ENCODE measurements around the gene TECTB.
"Not testable (repeated sequence)": the region's sequence is repeated elsewhere in the genome, so short reads cannot be mapped to it uniquely, and the experiment has no call there.

The TECTB gene

DNA sequence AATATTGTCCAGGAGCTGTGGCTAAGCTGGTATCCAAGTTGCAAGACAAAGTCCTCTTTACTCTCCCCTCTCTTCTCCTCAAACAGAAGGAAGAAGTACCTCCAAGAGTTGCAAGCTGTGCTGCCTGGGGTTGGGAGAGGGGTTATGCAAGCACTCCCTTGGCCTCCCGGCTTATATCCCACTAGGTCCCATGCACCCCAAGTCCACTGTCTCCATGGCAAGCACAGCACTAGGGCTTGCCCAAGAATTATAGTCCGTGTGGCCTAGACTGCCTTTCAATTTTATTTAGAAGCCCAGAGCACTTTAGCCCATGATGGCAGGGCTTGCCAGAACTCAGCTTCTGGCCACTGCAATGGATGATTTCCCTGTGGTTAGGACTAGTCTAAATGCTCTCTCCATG is 40.4 kb upstream of the TECTB start:
- no peak for TF ChIP-seq ZFX (IDR thresholded peaks at IDR 0.05)
- TF ChIP-seq, protein P1, sequence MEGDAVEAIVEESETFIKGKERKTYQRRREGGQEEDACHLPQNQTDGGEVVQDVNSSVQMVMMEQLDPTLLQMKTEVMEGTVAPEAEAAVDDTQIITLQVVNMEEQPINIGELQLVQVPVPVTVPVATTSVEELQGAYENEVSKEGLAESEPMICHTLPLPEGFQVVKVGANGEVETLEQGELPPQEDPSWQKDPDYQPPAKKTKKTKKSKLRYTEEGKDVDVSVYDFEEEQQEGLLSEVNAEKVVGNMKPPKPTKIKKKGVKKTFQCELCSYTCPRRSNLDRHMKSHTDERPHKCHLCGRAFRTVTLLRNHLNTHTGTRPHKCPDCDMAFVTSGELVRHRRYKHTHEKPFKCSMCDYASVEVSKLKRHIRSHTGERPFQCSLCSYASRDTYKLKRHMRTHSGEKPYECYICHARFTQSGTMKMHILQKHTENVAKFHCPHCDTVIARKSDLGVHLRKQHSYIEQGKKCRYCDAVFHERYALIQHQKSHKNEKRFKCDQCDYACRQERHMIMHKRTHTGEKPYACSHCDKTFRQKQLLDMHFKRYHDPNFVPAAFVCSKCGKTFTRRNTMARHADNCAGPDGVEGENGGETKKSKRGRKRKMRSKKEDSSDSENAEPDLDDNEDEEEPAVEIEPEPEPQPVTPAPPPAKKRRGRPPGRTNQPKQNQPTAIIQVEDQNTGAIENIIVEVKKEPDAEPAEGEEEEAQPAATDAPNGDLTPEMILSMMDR (conservative IDR thresholded peaks at IDR 0.05), result no peak
- H3K27ac ChIP-seq, result no peak overlapping the region

DNA sequence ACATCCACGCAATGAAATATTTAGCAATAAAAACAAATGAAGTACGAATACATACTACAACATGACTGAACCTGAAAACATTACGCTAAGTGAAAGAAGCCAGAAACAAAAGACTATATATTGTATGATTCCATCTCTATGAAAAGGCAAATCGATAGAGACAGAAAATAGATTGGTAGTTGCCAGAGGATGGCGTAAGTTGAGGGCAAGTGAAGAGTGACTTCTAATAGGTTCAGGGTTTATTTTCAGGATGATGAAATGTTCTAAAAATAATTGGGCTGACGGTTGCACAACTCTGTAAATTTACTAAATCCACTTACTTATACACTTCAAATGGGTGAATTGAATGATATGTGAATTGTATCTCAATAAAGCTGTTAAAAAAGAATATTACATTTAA is 39.5 kb upstream of the TECTB start:
- H3K27ac ChIP-seq, result no peak overlapping the region
- no peak for TF ChIP-seq ZFX (IDR thresholded peaks at IDR 0.05)
- TF ChIP-seq, protein P1 (conservative IDR thresholded peaks at IDR 0.05), result no peak

DNA sequence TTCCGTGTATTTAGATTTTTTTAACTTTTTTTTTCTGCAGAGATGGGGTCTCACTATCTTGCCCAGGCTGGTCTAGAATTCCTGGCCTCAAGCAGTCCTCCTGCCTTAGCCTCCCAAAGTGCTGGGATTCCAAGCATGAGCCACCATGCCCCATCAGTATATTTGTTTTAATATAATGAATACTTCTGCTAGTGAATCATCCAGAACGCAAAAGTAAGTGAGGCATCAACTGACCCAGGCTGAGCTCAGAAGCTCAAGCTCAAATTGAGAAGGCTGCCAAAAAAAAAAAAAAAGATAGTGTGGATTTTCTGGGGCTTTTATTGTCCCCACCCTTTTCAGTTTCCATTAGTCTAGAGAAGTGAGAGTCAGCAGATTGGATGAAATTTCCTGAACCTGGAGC is 39.0 kb upstream of the TECTB start:
- no peak overlapping the region for H3K27ac ChIP-seq
- TF ChIP-seq ZFX (IDR thresholded peaks at IDR 0.05), result no peak
- TF ChIP-seq, protein P1 (conservative IDR thresholded peaks at IDR 0.05), result no peak

DNA sequence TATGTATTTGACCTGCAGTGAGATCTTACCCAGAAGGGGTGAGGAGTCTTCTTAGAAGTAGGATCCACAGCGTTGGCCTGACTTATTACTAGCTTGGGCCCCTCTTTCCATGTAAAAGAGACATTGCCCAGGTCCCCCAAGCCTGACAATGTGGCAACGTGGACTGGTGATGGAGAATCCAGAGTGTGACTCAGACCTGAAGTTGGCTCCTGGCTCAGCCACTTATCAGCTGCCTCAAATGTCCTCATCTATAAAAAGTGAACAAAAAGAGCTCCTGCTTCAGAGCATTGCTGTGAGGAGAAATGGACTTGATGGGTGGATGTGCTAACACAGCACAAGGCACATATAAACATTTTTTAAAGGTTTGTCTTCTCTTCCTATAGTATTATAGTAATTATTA is 35.4 kb upstream of the TECTB start:
- H3K27ac ChIP-seq, result no peak overlapping the region
- TF ChIP-seq ZFX (IDR thresholded peaks at IDR 0.05), result no peak
- TF ChIP-seq, protein P1 (conservative IDR thresholded peaks at IDR 0.05), result no peak

DNA sequence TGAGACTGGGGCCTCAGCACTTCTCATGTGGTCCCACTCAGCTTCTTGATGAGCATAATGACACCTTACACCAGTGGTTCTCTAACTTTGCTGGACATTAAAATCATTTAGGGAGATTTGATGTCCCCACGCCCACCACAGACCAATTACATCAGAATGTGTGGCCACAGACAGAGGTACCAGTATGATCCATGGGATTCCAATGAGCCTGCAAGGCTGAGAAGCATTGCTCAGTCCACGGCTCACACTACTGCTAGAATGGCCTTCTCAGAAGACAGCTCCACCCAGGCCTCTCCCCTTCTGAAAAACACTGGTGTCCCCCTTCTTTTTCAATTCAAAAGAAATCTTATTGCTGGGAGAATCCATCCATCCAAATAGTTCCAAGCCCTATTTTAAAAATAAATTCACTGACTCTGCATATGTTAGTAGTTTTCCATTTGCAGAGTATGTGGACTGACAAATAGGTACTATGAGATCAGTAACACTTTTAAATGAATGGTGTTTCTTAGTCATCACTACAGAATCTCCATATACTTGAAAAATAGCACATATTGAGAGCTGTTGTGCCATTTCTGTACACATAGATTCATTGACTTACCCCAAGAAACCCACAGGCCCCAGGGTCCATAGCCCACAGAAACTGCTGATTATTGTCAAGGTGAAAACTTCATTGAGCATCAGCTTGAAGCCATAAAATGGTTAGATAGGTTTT is 34.5 kb upstream of the TECTB start:
- no peak overlapping the region for H3K27ac ChIP-seq
- TF ChIP-seq ZFX (IDR thresholded peaks at IDR 0.05), result no peak
- TF ChIP-seq, protein P1 (conservative IDR thresholded peaks at IDR 0.05), result no peak

DNA sequence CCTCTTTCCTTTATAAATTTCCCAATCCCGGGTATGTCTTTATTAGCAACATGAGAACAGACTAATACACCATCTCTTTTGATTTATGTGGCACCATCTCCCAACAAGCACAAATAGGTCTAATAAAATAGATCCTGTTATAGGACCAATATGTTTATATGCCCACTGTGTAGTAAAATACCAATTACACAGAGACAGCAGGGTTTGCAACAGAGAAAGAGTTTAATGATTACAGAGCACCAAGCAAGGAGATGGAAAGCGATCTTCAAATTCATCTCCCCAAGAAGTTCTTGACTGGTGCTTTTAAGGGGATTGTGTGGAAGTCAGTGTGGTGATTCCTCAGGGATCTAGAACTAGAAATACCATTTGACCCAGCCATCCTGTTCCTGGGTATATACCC is 33.5 kb upstream of the TECTB start:
- TF ChIP-seq, protein P1 (conservative IDR thresholded peaks at IDR 0.05), result no peak
- TF ChIP-seq ZFX (IDR thresholded peaks at IDR 0.05), result no peak
- H3K27ac ChIP-seq, result no peak overlapping the region

DNA sequence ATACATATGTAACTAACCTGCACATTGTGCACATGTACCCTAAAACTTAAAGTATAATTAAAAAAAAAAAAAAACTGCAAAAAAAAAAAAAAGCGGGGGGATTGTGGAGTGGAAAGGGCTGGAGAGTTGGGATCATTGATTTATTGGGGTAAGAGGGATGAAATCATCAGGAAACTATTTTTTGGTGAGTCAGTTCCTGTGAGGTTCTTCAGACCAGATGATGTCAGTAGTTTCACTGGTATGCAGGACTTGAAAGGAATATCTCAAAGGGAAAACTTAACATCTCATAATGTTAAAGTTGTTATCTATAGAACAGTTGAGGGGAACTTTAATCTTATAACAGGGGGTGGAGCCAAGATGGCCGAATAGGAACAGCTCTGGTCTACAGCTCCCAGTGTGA is 32.6 kb upstream of the TECTB start:
- H3K27ac ChIP-seq, result no peak overlapping the region
- TF ChIP-seq, protein P1 (conservative IDR thresholded peaks at IDR 0.05), result no peak
- no peak for TF ChIP-seq ZFX (IDR thresholded peaks at IDR 0.05)

DNA sequence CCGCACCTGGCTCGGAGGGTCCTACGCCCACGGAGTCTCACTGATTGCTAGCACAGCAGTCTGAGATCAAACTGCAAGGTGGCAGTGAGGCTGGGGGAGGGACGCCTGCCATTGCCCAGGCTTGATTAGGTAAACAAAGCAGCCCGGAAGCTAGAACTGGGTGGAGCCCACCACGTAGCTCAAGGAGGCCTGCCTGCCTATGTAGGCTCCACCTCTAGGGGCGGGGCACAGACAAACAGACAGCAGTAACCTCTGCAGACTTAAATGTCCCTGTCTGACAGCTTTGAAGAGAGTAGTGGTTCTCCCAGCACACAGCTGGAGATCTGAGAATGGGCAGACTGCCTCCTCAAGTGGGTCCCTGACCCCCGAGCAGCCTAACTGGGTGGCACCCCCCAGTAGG is 32.0 kb upstream of the TECTB start:
- not testable (repeated sequence) for H3K27ac ChIP-seq

Measured in C4-2B (cell line).